NCI-H774 (cell line): ENCODE measurements around the gene GCHFR.

ENCODE experiments used
- DNase-seq: peaks from one replicate; lab custom pipeline; 2025; lab: John Stamatoyannopoulos, UW

The GCHFR gene

GRCh38 chr15:40763801-40764628 is at the start of gene GCHFR:
Gene GCHFR, plus strand, starts transcription at chr15:40764068. Its CDS starts 113 bp downstream, at chr15:40764181.
- DNase-seq: peak; percentile 73

DNA sequence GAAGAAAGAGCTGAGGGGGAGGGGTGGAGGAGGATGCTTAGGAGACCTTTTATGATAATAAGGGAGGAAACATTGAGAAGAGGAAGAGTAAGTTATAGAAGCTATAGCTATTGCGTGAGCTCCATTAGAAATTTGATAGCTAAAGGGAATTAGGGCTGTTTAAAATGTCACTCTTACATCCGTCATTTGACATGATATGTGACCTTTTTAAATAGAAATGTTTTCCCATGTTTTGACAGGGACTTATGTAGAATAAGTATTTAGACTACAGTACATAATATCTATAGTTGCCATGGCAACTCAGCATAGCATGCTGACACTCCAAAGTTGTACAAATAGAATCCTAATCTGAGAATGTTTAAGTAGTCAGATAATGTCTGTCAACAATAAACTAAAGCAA is 49.7 kb upstream of the GCHFR start:
- DNase-seq: no peak

GRCh38 chr15:40716165-40716564 is 47.7 kb upstream of the GCHFR start:
- DNase-seq: no peak

DNA sequence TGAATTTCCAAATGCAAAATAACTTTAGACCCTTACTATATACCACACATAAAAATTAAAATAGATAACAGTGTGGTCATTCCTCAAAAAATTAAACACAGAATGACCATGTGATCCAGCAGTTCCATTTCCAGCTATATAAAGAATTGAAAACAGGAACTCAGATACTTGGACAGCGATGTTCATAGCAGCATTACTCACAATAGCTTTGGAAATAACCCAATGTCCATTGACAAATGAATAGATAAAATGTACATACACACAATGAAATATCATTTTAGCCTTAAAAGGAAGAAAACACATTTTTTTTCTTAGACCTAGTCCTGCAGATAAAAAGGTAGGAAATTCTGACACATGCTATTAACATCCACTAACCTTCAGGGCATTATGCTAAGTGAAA is 42.2 kb upstream of the GCHFR start:
- no peak for DNase-seq

- DNase-seq: no peak
These were observed 41.5 kb upstream of the GCHFR start for GRCh38 chr15:40722354-40722753.

GRCh38 chr15:40722934-40723333 is 40.9 kb upstream of the GCHFR start:
- DNase-seq: no peak

DNA sequence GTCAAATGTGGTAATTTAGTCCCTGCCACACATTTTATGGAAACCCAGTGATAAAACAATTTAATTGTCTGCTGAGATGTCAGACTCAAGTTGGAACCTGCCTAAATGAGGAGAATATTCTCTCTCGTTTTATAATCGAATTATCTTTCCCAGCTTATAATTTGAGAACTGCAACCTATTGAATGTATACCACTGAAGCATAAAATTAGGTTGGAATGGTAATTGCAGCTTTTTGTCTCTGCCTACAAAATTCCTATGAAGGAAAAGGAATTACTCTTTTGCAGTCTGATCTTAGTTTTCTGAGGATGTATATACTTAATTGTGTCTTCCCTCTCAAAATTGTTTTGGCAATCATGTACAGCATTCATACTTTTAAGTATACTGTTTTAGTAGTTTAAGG is 39.9 kb upstream of the GCHFR start:
- DNase-seq: no peak

DNA sequence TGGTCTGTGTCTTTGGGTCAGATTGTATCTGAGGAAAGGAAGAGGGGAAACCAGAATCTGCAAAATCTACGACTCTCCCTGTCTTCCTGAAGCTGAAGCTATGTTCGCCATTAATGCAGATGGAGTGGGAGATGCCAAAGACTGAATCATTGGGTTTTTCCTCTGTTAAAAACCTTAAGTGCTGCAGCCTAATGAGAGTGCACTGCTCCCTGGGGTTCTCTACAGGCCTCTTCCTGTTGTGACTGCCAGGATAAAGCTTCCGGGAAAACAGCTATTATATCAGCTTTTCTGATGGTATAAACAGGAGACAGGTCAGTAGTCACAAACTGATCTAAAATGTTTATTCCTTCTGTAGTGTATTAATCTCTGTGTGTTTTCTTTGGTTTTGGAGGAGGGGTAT is 32.8 kb upstream of the GCHFR start:
- no peak for DNase-seq

GRCh38 chr15:40736575-40736974 is 27.3 kb upstream of the GCHFR start:
- DNase-seq: no peak

GRCh38 chr15:40737048-40737447 is 26.8 kb upstream of the GCHFR start:
- DNase-seq: no peak

DNA sequence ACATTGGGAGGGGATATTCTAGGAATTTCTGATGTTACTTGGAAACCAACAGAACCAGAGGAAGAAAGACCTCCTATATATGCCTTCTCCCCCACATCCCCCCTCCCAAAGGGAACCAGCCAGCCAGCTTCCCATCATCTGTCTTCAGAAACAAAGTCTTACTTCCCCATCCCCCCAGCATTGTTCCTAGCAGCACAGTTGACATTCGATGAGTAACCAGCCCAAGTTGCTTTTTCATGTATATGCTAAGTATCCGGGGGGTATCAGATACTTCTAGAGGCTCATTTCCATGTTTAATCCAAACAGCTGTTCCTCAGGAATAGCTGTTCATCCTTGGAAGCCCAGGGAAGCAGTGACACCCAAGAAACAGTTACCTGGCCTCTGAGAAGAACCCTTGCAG is 24.8 kb upstream of the GCHFR start:
- DNase-seq: no peak

GRCh38 chr15:40739854-40740253 is 24.0 kb upstream of the GCHFR start:
- DNase-seq: no peak

- no peak for DNase-seq
These were observed 20.4 kb upstream of the GCHFR start for GRCh38 chr15:40743485-40743901.

DNA sequence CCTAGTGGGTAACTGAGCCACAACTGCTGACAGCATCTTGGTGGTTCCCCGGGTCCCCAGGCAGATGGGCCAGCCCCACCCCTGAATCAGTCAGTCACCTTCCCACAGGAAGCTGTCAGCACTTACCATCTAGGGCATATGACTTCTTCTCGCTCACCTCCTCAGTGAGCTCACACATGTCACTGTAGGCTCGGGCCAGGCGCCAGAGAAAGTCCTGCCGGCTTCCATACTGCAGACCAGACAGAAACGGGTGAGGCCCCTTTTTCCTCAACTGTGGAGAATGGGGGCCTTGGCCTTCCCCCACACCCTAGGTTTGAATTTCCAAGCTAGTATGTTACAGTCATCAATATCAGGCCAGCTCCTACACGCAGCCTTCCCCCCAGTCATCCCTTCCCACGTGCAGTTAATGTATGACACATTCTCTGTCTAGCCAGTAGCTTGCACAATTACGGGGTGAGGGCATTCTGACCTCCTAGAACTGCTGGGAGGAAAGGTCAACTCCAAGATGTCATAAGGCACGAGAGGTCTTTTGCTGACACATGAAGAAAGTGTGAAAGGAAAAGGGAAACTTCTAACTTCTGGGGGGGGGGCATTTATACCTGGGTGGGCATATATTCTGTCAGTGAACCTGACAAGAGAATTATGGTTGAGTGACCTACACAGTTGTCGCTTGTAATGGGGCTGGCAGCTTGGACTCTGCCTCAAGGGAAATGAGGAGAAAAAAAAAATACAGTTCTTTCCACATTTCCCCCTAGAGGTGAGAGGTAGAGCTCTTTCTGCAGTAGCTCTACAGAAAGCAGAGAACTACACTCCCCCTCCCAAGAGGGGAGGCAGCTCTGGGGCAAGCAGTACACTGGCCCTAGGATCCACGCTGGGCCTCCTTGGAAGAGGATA is 19.7 kb upstream of the GCHFR start:
- no peak for DNase-seq

DNA sequence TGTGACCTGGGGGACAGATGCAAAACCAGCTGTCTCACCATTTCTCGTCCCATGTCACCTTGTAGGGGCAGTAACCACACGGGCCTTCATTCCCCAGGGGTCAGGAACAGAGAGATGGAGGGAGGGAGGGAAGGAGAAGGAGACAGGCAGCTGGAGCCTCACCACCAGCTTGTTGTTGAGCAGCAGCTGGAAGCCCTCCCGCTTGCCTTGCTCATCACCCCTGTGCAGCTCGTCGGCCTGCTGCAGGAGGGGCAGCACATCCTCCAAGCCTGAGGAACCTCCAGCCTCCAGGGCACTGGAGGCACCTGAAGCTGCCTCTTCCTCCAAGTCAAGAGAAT is 19.1 kb upstream of the GCHFR start:
- no peak for DNase-seq

GRCh38 chr15:40746916-40747418 is 16.9 kb upstream of the GCHFR start:
- no peak for DNase-seq

GRCh38 chr15:40747685-40748631 is 15.9 kb upstream of the GCHFR start:
- no peak for DNase-seq

DNA sequence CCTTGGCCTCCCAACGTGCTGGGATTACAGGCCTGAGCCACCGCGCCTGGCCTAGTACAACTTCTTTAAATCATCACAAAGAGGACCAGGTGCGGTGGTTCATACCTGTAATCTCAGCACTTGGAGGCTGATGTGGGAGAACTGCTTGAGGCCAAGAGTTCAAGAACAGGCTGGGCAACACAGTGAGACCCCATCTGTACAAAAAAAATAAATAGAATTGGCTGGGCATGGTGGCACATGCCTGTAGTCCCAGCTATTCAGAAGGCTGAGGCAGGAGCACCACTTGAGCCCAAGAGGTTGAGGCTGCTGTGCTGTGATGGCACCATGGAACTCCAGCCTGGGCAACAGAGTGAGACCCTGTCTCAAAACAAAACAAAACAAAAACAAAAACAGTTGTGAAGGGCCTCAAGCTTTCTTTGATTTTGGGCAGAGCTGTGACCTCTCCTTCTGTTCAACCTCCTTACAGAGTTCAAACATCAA is 14.7 kb upstream of the GCHFR start:
- no peak for DNase-seq

DNA sequence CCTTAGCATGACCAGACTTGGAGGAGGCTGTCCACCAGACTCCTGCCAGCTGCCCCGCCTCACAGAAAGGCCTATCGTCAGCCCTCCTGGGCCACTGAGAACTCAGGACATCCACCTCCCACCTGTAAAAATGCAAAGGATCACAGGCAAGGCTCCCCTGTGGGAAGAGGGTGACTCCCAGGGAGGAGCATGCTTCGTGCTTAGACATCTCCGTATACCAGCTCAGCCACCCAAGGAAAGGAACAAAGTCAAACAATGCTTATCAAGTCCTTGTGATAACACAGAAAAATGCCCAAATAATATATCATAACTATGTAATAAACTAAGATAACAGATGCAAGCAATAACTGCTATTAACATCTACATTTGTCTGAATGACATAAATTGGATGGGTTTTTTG is 13.0 kb upstream of the GCHFR start:
- no peak for DNase-seq

- no peak for DNase-seq
These were observed 12.1 kb upstream of the GCHFR start for GRCh38 chr15:40751745-40752144.

DNA sequence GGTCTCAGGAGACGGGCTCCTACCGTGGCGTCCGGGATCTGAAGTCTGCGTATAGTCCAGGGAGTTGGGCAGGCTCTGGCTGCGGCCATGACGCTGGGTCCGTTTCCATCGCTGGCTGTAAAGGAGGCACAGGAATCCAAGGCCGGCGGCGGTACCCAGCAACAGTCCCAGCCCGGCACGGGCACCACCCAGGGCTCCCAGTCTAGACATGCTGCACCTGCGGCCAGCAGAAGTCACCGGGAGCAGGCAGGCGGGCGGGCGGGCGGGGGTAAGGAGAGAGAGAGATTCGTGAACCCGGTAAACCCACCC is 9.3 kb upstream of the GCHFR start:
- DNase-seq: no peak
